IPS-NIHi11 (cell line): ENCODE data around the gene SLC46A2.
A peak's percentile ranks its signal among the peaks of the same experiment; 100 is the strongest.

Experiments
- DNase-seq: peaks from one replicate; pipeline ENCODE4 v3.0.0; 2012; ENCODE audit warnings: mixed read lengths, low spot score

SLC46A2 gene

DNA sequence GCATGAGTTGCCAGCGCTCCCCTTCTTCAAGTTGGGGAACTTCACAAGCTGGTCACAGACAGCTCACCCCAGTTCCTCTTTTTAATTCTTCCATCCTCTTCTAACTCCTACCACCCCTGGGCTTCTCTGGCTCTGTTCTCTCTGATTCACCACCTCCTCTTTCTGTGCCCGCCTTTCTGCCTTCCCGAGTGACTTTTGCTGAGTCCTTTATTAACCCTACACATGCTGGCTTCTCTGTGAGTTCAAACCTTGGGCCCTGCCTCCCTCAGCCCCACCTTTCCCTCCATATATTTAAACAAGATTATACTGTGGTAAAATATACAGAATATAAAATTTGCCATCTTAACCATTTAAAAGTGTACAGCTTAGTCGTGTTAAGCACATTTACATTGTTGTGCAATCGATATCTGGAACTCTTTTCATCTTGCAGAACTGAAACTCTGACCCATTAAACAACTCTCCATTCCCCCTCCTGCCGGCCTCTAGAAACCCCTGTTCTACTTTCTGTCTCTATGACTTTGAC lies 32.0 kb downstream of the SLC46A2 start:
- DNase-seq, result no peak

DNA sequence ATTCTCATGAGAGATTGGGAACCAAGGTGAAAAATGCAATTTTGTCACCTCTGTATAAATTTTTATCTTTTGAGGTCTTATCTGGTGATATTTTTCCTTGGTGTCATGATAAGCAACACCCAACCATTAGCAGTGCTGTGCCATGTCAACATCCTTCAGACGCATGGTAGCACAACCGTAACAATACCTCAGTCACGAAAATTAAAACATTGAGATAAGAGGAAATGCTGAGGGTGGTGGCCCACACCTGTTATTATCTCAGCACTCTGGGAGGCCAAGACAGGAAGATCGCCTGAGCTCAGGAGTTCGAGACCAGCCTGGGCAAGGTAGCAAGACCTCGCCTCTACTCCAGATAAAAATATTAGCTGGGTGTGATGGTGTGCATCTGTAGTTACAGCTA lies 32.7 kb downstream of the SLC46A2 start:
- no peak for DNase-seq

DNA sequence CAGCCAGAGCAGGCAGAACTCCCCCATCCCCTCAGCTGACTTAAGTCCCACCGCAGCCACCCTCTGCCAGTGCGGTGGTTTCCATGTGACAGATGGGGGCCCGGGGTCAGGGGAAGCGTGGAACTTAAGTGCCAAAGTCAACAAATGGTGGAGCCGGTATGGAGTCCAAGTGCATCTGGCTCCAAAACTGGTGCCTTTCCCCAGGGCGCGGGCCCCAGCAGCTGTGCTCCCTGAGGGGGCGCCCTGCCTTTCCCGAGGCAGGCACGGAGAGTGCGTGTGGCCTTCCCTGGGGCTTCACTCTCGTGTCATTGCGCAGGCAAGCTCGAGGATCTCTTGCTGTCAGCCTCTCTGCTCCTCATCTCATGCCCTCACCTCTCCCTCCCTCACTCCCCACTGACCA lies 33.8 kb downstream of the SLC46A2 start:
- peak; percentile 32 for DNase-seq

DNA sequence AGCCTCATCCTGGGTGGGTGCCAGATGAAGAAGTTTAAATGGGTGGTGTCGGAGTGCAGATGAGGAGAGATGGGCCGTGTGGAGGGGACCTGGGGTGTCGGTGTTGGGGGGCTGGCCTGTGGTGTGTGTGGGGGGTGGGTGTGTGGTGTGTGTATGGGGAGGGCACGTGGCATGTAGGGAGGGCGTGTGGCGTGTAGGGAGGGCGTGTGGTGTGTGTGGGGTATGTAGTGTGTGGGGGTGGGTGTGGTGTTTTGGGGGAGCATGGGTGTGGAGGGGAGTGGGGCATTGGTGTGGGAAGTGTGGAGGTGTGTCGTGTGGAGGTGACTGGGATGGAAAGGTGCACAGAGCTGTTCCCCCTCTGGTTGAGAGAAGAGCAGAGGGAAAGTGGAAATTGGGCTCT lies 34.5 kb downstream of the SLC46A2 start:
- DNase-seq, result no peak

DNA sequence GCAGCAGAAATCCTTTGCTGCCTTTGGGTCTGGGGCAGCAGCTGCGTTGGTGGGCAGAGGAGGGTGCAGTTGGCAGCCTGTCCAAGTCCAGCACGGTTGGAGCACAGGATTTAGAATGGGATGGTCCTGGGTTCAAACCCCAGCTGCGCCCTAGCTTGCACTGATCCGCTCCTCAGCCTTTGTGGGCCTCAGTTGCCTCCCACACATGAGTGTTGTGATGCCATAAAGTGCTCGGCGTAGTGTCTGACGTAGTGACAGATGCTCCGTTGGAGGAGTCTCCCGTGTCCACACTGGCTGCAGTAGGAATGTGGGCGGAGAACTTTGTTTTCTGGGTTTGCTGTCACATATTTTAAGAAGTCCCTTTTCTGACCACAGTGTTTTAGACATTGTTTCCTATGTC lies 36.0 kb downstream of the SLC46A2 start:
- DNase-seq, result no peak

DNA sequence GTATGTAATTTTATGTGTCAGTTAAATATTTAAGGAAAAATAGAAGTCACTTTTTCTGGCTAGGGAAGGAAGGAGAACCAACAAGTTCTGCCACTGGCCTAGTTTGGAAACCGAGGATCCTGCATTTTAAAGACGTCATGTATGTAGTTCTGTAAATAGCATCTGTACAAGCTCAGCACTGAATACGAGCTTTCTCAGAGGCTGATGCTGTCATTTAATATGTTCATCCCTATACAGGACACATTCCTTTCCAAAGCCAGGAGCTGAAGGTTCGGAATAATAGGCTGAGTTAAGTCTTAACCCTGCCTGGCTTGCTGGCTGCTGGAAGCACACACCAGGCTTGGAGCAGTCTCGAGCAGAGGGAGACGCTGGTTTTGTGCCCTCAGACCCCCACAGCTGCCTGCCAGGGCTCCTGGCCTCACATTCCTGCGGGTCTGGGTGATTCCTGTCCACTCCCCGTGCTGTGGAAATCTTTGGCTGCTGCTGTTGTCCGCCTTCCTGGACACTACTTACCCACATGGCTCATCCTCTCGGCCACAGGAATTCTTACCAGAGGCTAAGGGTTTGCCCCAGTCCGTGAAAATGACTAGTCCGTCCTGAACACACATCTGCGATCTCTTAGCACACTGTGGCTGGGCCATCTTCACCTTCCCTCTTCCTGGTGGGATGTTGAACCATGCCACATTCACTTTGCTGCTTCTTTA lies 36.6 kb downstream of the SLC46A2 start:
- no peak for DNase-seq

DNA sequence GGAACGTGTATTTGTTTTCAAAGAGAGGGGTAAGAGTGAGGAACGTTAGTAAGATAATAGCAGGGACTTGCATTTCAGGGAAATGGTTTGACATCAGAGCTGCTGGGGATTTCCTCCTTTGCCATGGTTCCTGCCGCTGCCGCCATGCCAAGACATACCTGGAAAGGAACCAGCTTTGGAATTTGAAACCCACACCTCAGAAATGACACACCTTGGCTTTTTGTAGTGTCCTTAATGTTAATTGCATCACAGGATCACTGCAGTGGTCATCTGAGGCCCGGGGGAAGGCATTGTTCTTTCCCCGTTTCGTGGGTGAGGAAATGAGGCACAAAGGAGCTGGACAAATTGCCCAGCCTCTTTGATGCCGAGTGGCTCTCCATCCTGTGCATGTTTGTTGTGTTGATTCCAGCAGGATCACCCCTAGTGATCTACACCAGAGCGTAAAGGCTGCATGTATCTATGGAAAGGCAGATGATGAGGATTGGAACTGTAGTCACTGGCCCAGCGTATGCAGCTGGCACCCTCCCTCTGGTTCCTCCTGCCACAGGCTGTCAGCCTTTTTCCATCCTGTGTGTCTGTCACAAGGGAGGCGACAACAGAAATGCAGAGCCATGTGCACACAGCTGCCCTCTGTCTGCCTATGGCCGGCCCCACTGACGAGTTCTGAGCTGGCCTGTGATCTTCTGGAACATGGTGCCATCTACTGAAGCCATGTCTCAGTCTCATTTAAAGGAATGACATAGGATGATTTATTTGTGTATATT lies 37.8 kb downstream of the SLC46A2 start:
- DNase-seq, result no peak

DNA sequence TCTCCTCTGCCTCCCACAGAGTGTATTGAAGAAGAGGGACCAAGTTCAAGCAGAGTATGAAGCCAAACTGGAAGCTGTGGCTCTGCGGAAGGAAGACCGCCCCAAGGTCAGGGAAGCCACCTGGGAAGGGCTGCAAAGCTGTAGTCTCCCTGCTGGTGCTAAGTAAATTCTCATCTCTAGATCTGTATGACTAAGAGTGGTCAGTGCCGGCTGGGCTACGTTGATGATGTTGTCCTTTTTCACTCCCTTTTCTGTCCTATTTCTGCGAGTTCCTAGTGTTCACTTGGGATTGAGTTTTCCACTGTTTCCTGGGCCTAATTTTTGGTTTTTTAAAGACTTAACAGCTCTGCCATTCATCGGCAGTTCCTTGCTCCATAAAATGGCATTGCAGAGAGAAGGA lies 39.8 kb downstream of the SLC46A2 start:
- DNase-seq, result no peak

DNA sequence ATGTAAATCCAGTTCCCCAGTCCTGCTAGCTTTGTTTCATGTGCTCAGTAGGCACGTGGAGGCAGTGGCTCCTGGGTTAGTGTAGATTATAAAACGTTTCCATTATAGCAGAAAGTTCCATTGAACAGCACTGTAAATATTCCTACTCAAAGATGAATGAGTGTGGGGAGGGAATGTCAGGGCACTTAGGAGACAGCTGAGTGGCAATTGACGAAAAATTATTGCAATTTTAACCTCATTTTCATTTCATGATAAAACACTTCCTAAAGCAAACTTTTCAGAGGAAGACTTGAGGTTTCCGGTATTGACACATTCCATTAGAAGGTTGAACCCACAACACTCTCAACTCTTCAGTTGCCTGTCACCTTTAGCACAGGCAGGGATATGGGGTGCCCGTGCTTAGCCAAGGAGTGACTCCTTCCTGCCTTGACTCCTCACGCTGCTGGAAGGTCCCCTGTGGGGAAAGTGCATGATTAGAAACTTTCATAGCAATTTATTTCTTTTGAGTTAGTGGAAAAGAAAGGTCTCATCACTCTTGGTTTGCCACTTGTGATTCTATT lies 41.2 kb downstream of the SLC46A2 start:
- no peak for DNase-seq

DNA sequence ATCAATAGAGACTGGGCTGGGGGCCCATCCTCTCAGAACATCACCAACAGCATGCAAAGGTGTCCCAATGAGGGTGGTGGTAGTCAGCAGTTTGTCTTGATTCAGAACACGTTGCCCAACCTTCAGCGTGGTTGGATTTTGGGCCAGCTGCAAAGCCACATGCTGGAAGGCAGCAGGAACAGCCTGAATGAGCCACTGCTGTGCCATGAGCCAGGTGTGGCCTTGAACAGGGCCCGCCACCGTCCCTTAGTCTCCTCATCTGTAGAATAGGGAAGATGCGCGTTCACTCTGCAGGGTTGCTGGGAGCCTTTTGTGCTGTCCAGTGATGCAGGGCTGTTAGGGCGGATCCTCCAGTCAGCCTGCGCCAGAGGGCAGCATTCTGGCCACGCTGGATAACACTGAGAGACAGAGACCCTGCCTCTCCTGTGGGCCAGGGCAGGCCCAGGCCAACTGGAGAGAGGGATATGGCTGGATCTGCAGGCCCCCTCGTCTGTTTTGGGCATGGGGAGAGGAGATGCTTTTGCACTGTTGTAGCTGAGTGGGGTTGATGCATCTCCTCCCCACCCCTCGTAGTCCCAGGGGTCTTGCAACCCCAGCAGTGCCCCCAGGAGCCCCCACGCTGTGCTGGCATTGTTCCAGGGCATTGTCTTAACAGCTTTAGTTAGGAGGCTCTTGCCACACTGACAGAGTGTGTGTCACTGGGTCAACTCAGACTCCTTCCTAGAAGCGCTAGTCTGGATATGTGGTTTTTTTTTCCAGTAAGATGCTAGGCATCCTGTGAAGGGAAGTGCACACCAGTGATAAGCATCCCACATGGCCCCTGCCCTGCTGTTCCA lies 42.1 kb downstream of the SLC46A2 start:
- no peak for DNase-seq

DNA sequence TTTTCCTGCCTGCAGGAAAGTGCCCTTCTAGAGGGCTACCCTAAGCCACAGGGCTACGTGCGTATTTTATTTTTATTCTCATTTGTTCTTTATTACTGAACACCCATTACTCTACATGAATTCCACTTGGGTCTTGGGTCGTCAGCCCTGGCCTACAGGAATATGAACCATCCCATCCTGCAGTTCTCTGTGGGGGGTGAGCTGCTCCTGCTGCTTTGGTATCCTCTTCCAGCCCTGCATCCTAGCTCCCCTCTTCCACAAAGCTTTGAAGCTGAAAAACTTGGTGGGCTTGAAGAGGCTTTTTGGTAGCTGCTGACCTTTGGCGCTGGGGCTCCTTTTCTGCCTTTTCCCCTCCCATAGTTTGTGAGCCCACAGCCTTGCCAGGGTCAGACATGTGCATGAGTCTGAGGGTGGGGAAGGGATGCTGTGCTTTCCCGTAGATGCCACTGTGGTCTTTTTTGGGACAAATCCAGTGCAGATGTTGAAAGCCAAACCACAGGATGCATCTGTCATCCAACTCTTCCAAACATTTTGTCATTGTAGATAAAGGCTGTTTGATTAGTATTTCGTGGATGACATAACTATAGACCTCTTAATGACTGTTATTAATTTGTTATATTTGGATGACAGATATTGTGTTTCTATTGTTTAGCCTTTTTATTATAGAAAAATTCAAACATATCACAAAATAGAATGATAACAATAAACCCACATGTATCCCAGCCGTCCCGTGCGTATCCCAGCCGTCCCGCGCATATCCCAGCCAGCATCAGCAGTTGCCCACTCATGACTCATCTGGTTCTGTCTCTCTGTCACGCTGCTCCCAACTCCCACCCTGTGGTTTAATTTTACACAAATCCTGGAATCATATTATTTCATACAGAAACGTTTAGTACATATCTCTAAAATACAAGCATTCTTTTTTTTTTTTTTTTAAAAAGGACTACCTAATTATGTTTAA lies 43.9 kb downstream of the SLC46A2 start:
- DNase-seq, result no peak

DNA sequence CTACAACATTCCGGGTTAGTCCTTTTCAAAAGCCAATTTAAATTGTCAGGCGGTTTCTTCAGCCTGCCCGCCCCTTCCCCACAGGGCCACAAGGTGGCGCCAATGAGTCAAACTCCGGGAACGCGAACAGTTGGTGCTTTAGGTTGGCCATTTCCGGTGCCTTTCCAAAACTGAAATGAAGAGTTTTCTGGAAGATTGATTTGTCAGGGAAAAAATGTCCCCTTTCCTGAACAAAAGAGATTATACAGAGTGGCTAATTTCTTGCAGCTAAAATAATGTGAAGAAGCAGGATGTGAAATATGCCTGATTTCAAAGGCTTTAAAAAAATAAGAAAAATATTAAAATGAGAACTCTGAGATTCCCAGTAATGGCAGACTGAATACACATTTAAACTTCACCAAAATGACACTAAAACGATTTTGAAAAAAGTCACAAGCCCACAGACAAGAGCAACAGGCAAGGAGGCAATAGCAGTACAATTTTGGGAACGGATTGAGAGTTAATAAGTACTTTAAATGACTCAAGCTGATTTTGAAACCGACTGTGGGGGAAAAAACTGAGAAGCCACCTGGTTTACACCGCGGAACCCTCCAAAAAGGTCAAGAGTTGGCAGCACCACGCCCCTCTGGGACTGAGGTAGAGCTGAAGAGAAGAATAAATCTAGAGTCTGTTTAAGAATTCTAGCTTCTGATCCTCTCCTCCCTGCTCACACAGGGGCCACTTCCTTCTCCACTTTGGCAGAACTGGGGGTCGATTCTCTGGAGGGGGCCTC lies 45.7 kb downstream of the SLC46A2 start:
- DNase-seq, result peak; percentile 88

DNA sequence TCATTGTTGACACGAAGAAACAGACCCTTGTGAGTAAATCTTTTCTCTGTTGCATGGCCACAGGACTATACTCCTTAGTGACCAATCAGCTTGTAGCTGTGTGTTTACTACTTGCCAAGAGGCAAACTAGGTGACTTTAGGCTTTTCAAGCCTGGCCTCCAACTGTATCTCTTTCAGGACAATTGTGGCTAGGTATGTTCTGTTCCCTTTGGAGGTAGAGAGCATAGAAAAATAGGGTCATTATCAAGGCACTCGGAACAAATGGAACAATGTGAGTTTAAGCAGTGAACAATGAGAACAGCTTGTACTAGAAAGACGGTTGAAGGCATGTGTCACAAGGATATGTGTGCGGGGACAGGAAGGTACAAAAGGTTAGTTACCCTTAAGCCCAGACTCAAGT lies 48.1 kb downstream of the SLC46A2 start:
- no peak for DNase-seq

DNA sequence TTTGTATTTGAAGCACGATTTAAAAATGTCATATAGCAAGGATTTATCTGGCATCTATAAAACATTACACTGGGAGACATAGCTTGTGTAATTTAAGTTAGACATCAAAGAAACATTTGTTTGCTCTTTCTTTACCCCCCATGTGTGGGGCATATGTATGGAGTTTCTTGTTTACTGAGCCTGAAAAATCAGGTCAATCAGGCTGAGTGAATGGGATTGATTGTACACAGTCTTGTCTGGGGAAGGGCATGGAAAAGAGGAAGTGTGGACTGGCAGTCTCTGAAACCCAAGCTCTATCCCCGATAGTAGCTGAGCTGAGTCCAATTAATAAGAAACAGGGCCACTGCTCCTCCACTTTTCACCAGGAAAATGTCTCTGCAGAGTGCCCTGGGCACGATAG lies 49.4 kb downstream of the SLC46A2 start:
- no peak for DNase-seq

DNA sequence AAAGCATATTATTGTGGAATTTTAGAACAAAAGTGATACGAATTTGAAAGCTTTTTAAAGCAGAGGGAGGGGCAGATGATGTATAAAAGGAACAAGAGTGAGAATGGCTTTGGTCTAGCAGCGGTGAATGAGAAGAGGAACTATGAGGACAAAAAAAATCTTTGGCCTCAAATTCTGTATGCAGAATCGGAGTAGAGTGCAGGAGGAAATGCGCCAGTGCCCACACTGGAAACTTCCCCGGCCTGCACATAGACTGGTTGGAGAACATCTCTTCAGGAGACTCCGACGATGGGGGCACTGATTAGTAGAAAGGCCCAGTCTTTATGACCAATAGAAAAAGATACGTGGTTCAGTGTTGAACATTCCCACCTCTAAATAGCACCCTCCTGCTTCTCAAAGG lies 51.3 kb downstream of the SLC46A2 start:
- no peak for DNase-seq

DNA sequence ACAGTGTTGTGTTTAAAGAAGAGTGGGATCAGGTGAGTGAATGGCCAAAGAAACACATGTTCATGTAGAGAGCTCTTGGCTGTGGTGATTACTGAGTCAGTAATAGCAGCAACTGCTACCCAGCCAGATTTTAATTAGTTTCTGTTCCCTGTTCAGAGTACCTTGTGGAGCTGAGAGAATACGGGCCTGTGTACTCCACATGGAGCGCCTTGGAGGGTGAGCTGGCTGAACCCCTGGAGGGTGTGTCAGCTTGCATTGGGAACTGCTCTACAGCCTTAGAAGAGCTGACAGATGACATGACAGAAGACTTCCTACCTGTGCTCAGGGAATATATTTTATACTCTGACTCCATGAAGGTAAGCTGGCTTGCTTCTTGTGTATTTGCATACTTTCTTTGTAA lies 52.3 kb downstream of the SLC46A2 start:
- no peak for DNase-seq

DNA sequence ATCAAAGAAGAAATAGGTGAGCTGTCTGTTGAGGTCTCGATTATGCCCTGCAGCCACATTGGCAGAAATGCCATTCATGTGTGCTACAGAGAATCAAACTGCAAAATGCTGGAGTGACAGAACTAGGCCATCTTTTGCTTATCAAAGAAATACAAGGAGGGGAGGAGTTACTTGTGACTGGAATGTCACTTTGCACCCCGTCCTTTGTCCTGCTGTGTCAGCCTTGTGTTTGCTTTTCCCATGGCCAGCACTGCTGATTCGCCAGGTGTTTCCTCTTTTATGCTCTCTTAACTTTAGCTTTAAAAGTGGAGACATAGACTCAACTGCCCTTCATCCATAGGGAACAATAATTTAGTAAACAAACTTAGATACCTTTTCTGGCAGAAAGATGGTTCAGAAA lies 54.3 kb downstream of the SLC46A2 start:
- no peak for DNase-seq

DNA sequence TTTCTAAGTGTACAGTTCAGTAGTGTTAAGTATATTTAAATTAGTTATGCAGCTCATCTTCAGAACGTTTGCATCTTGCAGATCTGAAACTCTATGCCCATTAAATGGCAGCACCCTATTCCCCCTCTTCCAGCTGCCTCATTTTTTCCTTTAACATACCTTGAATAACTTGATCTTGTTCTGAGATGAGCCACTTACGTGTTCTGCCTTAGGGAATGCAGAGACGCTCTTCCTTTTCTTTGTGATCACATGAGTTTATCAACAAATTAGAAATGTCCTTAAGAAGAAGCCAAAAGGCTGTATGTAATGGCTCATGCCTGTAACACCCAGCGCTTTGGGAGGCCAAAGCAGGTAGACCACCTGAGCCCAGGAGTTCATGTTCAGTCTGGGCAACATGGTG lies 57.6 kb downstream of the SLC46A2 start:
- no peak for DNase-seq

DNA sequence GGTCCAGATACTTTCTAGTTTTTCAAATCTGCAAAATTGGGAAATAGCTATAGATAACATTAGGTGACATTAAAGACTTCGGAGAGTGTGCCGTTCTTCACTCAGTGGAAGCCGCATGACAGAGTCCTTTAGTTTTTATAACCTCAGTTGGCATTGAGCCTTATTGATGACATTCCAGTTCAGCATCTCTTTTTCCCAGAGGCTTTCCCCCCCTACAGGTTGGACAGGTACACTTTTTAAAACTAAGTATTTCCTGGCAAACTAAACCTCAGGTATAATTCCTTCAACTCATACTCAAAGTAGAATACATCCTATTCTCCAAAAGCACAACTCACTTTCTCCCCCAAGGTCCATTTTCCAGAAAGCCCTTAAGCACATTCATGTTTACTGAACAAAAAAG lies 58.7 kb downstream of the SLC46A2 start:
- no peak for DNase-seq

DNA sequence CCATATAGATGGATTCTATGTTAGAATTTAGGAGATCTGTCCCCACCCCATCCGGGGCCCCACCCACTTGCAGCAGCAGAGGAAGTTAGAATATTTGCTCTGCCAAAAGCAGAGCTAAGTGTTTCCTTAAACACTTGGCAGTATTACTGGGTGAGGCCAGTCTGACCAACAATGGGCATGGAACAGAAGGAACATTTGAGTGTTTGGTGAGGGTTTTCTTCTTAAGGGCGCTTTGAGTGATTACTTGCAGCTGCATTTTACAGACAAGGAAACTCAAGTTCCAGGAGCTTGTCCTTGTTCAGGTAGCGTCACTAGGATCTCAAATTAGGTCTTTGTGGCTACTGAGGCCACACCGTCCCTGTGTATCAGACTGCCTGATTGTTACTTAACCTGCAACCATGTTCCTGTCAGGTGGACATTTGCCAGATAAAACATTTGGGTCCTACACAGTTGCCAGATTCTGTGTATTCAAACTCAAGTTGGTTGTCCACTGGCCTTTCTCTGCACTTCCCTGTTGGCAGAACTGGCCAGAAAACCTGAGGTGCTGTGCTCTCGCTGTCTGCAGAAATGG lies 59.3 kb downstream of the SLC46A2 start:
- DNase-seq, result no peak
